ENCODE data around the gene LRPAP1.

GRCh38 chr4:3467601-3468031 is 64.6 kb downstream of the LRPAP1 start:
- TF ChIP-seq, protein P1, sequence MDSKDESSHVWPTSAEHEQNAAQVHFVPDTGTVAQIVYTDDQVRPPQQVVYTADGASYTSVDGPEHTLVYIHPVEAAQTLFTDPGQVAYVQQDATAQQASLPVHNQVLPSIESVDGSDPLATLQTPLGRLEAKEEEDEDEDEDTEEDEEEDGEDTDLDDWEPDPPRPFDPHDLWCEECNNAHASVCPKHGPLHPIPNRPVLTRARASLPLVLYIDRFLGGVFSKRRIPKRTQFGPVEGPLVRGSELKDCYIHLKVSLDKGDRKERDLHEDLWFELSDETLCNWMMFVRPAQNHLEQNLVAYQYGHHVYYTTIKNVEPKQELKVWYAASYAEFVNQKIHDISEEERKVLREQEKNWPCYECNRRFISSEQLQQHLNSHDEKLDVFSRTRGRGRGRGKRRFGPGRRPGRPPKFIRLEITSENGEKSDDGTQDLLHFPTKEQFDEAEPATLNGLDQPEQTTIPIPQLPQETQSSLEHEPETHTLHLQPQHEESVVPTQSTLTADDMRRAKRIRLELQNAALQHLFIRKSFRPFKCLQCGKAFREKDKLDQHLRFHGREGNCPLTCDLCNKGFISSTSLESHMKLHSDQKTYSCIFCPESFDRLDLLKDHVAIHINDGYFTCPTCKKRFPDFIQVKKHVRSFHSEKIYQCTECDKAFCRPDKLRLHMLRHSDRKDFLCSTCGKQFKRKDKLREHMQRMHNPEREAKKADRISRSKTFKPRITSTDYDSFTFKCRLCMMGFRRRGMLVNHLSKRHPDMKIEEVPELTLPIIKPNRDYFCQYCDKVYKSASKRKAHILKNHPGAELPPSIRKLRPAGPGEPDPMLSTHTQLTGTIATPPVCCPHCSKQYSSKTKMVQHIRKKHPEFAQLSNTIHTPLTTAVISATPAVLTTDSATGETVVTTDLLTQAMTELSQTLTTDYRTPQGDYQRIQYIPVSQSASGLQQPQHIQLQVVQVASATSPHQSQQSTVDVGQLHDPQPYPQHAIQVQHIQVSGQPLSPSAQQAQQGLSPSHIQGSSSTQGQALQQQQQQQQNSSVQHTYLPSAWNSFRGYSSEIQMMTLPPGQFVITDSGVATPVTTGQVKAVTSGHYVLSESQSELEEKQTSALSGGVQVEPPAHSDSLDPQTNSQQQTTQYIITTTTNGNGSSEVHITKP (tag by site-specific recombination; IDR thresholded peaks at IDR 0.05) = no peak
- no peak for TF ChIP-seq SETDB1 (IDR thresholded peaks at IDR 0.05; ENCODE audit: insufficient read length, low read length)
- no peak for TF ChIP-seq ZNF521 (tag by site-specific recombination; IDR thresholded peaks at IDR 0.05)
- no peak for TF ChIP-seq ZBTB7A (tag by site-specific recombination; IDR thresholded peaks at IDR 0.05; ENCODE audit: low read depth)
- TF ChIP-seq CTCF (tag by site-specific recombination; IDR thresholded peaks at IDR 0.05) = no peak
- TF ChIP-seq ZBTB48 (tag by site-specific recombination; IDR thresholded peaks at IDR 0.05) = no peak
- no peak for TF ChIP-seq YY1 (tag by site-specific recombination; IDR thresholded peaks at IDR 0.05)
- TF ChIP-seq ZNF24 (tag by site-specific recombination; IDR thresholded peaks at IDR 0.05) = no peak

Measured in HEK293 (cell line).